Kidney tubule cell (primary cell): ENCODE measurements around the gene CYS1.
A peak's percentile ranks its signal among the peaks of the same experiment; 100 is the strongest.
"Not testable (repeated sequence)": the region's sequence is repeated elsewhere in the genome, so short reads cannot be mapped to it uniquely, and the experiment has no call there.

Source experiments
- DNase-seq: peaks from one replicate; pipeline ENCODE4 v3.0.0-alpha.2; 2018; ENCODE audit warnings: low spot score

The CYS1 gene

GRCh38 chr2:10030798-10031197, 49.4 kb downstream of the CYS1 start:
- DNase-seq = not testable (repeated sequence)

- DNase-seq = no peak
Measured at GRCh38 chr2:10030311-10030736, 49.9 kb downstream of the CYS1 start.

- no peak for DNase-seq
Measured at GRCh38 chr2:10029875-10030223, 50.4 kb downstream of the CYS1 start.

- DNase-seq = no peak
Measured at GRCh38 chr2:10028988-10029874, 51.0 kb downstream of the CYS1 start.

GRCh38 chr2:10028407-10028987, 51.7 kb downstream of the CYS1 start:
- DNase-seq = no peak

- no peak for DNase-seq
Measured at GRCh38 chr2:10027660-10028330, 52.4 kb downstream of the CYS1 start.

- no peak for DNase-seq
Measured at GRCh38 chr2:10026940-10027569, 53.2 kb downstream of the CYS1 start.

- no peak for DNase-seq
Measured at GRCh38 chr2:10022966-10023662, 57.1 kb downstream of the CYS1 start.

- DNase-seq = no peak
Measured at GRCh38 chr2:10022445-10022844, 57.8 kb downstream of the CYS1 start.

- no peak for DNase-seq
Measured at GRCh38 chr2:10022041-10022421, 58.2 kb downstream of the CYS1 start.

GRCh38 chr2:10019602-10020400, 60.4 kb downstream of the CYS1 start:
- DNase-seq = no peak

- no peak for DNase-seq
Measured at GRCh38 chr2:10019174-10019573, 61.0 kb downstream of the CYS1 start.

GRCh38 chr2:10017313-10017941, 62.8 kb downstream of the CYS1 start:
- DNase-seq = no peak

- DNase-seq = peak; percentile 22
Measured at GRCh38 chr2:10016802-10017258, 63.4 kb downstream of the CYS1 start.

GRCh38 chr2:10016001-10016801, 64.0 kb downstream of the CYS1 start:
- no peak for DNase-seq

- DNase-seq = not testable (repeated sequence)
Measured at GRCh38 chr2:10015376-10015989, 64.7 kb downstream of the CYS1 start.

- no peak for DNase-seq
Measured at GRCh38 chr2:10014418-10015190, 65.6 kb downstream of the CYS1 start.

GRCh38 chr2:10013651-10014417, 66.4 kb downstream of the CYS1 start:
- not testable (repeated sequence) for DNase-seq
